Measurements from ENCODE around the gene MANSC4.

MANSC4 gene

DNA sequence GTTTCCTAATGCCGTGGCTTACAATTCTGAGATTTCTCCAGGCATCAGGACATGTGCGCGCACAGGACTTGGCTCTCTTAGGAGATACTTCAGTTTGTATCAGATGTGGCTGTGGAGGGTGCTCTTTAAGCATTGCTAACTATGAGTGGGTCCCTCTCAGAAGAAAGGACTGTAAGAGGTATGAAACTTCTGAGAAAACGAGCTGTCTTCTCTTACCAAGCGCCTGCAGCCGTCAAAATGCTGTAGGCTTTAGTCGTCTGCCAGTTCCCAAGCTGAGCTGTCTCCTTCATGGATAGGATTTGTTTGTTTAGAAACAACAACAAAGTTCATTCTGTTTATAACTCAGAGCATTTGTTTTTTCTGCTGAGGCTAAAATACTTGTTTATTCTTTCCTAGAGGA lies 16.1 kb upstream of the MANSC4 start:
- DNase-seq (ENCODE audit: extremely low spot score) = no peak
- ChIA-PET POLR2A (interaction anchor here (0.9 kb wide), 2 partner anchors 15 to 17 kb away, joined by 3 to 4 read pairs; no protein-coding TSS in a partner anchor), CTCF (no interaction called here)
- TF ChIP-seq FOXM1 (IDR thresholded peaks at IDR 0.05; ENCODE audit: borderline replicate concordance) (no peak), BHLHE40 (IDR thresholded peaks at IDR 0.05; ENCODE audit: borderline replicate concordance) (no peak), L3MBTL2 (conservative IDR thresholded peaks at IDR 0.05) (no peak), ZNF384 (IDR thresholded peaks at IDR 0.05) (no peak), LEF1 (IDR thresholded peaks at IDR 0.05; ENCODE audit: borderline replicate concordance) (no peak), SP1 (IDR thresholded peaks at IDR 0.05) (no peak), FOXK2 (IDR thresholded peaks at IDR 0.05) (no peak), HDGF (IDR thresholded peaks at IDR 0.05; ENCODE audit: borderline replicate concordance) (no peak), FOXA1 (IDR thresholded peaks at IDR 0.05) (no peak), ELF4 (IDR thresholded peaks at IDR 0.05) (no peak), TARDBP (IDR thresholded peaks at IDR 0.05) (no peak), CTBP1 (IDR thresholded peaks at IDR 0.05; ENCODE audit: borderline replicate concordance) (no peak), ARNT (IDR thresholded peaks at IDR 0.05) (no peak), SUZ12 (IDR thresholded peaks at IDR 0.05) (no peak), NFRKB (IDR thresholded peaks at IDR 0.05) (no peak)
- TF ChIP-seq, protein P1, sequence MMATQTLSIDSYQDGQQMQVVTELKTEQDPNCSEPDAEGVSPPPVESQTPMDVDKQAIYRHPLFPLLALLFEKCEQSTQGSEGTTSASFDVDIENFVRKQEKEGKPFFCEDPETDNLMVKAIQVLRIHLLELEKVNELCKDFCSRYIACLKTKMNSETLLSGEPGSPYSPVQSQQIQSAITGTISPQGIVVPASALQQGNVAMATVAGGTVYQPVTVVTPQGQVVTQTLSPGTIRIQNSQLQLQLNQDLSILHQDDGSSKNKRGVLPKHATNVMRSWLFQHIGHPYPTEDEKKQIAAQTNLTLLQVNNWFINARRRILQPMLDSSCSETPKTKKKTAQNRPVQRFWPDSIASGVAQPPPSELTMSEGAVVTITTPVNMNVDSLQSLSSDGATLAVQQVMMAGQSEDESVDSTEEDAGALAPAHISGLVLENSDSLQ (IDR thresholded peaks at IDR 0.05) = no peak

- POLR2A ChIA-PET = interaction anchor here (0.9 kb wide), 1 partner anchor 16 kb away, joined by 4 read pairs; no protein-coding TSS in a partner anchor
- no peak for DNase-seq (ENCODE audit: extremely low spot score)
- CTCF ChIA-PET = no interaction called here
- TF ChIP-seq HDGF (IDR thresholded peaks at IDR 0.05; ENCODE audit: borderline replicate concordance) = no peak
- no peak for TF ChIP-seq SUZ12 (IDR thresholded peaks at IDR 0.05)
These were observed 15.0 kb upstream of the MANSC4 start for GRCh38 chr12:27794818-27795584.

DNA sequence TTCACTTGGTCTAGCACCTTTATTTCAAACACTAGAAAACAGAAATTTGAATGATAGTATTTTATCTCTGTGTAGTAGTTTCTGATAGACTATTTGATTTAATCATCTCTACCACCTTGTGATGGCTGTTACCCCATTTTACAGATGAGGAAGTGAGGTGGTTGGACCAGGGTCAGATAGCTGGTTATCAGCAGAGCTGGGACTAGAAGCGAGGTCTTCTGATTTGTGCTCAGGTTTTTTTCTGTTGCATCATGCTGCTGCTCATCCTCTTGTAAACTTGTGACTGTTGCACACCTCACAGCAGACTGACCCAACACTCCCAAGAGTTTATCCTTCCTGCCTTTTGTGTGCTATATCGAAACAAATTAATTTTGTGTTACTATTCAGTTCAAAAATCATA lies 10.1 kb upstream of the MANSC4 start:
- TF ChIP-seq ZNF384 (IDR thresholded peaks at IDR 0.05) (no peak), FOXM1 (IDR thresholded peaks at IDR 0.05; ENCODE audit: borderline replicate concordance) (no peak), CTBP1 (IDR thresholded peaks at IDR 0.05; ENCODE audit: borderline replicate concordance) (no peak), ELF4 (IDR thresholded peaks at IDR 0.05) (no peak), SP1 (IDR thresholded peaks at IDR 0.05) (no peak), L3MBTL2 (conservative IDR thresholded peaks at IDR 0.05) (no peak), FOXA1 (IDR thresholded peaks at IDR 0.05) (no peak), SUZ12 (IDR thresholded peaks at IDR 0.05) (no peak), TARDBP (IDR thresholded peaks at IDR 0.05) (no peak), BHLHE40 (IDR thresholded peaks at IDR 0.05; ENCODE audit: borderline replicate concordance) (no peak), LEF1 (IDR thresholded peaks at IDR 0.05; ENCODE audit: borderline replicate concordance) (no peak), NFRKB (IDR thresholded peaks at IDR 0.05) (no peak), ARNT (IDR thresholded peaks at IDR 0.05) (no peak), HDGF (IDR thresholded peaks at IDR 0.05; ENCODE audit: borderline replicate concordance) (no peak), FOXK2 (IDR thresholded peaks at IDR 0.05) (no peak)
- TF ChIP-seq, protein P1 (IDR thresholded peaks at IDR 0.05) = no peak
- CTCF ChIA-PET = no interaction called here

GRCh38 chr12:27787559-27787958 lies 7.5 kb upstream of the MANSC4 start:
- ChIA-PET POLR2A (no interaction called here), CTCF (interaction anchor here (0.7 kb wide), 1 partner anchor 34 kb away, joined by 4 read pairs; no protein-coding TSS in a partner anchor)
- TF ChIP-seq TARDBP (IDR thresholded peaks at IDR 0.05) (no peak), ARNT (IDR thresholded peaks at IDR 0.05) (no peak), SUZ12 (IDR thresholded peaks at IDR 0.05) (no peak), FOXM1 (IDR thresholded peaks at IDR 0.05; ENCODE audit: borderline replicate concordance) (no peak), L3MBTL2 (conservative IDR thresholded peaks at IDR 0.05) (no peak), FOXA1 (IDR thresholded peaks at IDR 0.05) (no peak), HDGF (IDR thresholded peaks at IDR 0.05; ENCODE audit: borderline replicate concordance) (no peak), ELF4 (IDR thresholded peaks at IDR 0.05) (no peak), CTBP1 (IDR thresholded peaks at IDR 0.05; ENCODE audit: borderline replicate concordance) (no peak), ZNF384 (IDR thresholded peaks at IDR 0.05) (no peak), FOXK2 (IDR thresholded peaks at IDR 0.05) (no peak), NFRKB (IDR thresholded peaks at IDR 0.05) (no peak), BHLHE40 (IDR thresholded peaks at IDR 0.05; ENCODE audit: borderline replicate concordance) (no peak), LEF1 (IDR thresholded peaks at IDR 0.05; ENCODE audit: borderline replicate concordance) (no peak), SP1 (IDR thresholded peaks at IDR 0.05) (no peak)
- TF ChIP-seq, protein P1 (IDR thresholded peaks at IDR 0.05) = no peak
- DNase-seq (ENCODE audit: extremely low spot score) = no peak

More for the DNA sequence above, 10.1 kb upstream of the MANSC4 start:
- no peak for DNase-seq (ENCODE audit: extremely low spot score)
- POLR2A ChIA-PET = no interaction called here

GRCh38 chr12:27785882-27786570 lies 6.0 kb upstream of the MANSC4 start:
- ChIA-PET CTCF (no interaction called here), POLR2A (no interaction called here)
- DNase-seq (ENCODE audit: extremely low spot score) = no peak
- TF ChIP-seq FOXM1 (IDR thresholded peaks at IDR 0.05; ENCODE audit: borderline replicate concordance) (no peak), ELF4 (IDR thresholded peaks at IDR 0.05) (no peak), SUZ12 (IDR thresholded peaks at IDR 0.05) (no peak), LEF1 (IDR thresholded peaks at IDR 0.05; ENCODE audit: borderline replicate concordance) (no peak), FOXA1 (IDR thresholded peaks at IDR 0.05) (no peak), TARDBP (IDR thresholded peaks at IDR 0.05) (no peak), ARNT (IDR thresholded peaks at IDR 0.05) (no peak), BHLHE40 (IDR thresholded peaks at IDR 0.05; ENCODE audit: borderline replicate concordance) (no peak), HDGF (IDR thresholded peaks at IDR 0.05; ENCODE audit: borderline replicate concordance) (no peak), CTBP1 (IDR thresholded peaks at IDR 0.05; ENCODE audit: borderline replicate concordance) (no peak), FOXK2 (IDR thresholded peaks at IDR 0.05) (no peak), SP1 (IDR thresholded peaks at IDR 0.05) (no peak), NFRKB (IDR thresholded peaks at IDR 0.05) (no peak), L3MBTL2 (conservative IDR thresholded peaks at IDR 0.05) (no peak), ZNF384 (IDR thresholded peaks at IDR 0.05) (no peak)
- TF ChIP-seq, protein P1 (IDR thresholded peaks at IDR 0.05) = no peak
